Measurements from ENCODE around the gene TMTC2. TPM values are rescaled to one million over a fixed set of nuclear protein-coding genes. Genes with fewer than 3 reads are reported as not detected.

Gene TMTC2
- total RNA-seq, 1 donor from 2014 or later, result 3.4 TPM

- Histone ChIP-seq H3K9me3 (replicated peaks) (no peaks in the 10 kb centered on the region), H3K27me3 (ENCODE audit: low read depth) (no peaks in the 10 kb centered on the region), H3K4me3 (no peak overlapping the region), H3K36me3 (no peaks in the 10 kb centered on the region), H3K27ac (replicated peaks) (no peak overlapping the region), H3K4me1 (no peaks in the 10 kb centered on the region)
- no peak for DNase-seq
- intact Hi-C loops (cut with micrococcal nuclease), result no loop called here
- TF ChIP-seq CTCF (IDR thresholded peaks at IDR 0.05; ENCODE audit: borderline replicate concordance), result no peak
These were observed 354.3 kb downstream of the TMTC2 start for GRCh38 chr12:83040991-83041390.

- Histone ChIP-seq H3K4me3 (no peak overlapping the region), H3K27ac (replicated peaks) (no peak overlapping the region), H3K4me1 (no peaks in the 10 kb centered on the region), H3K27me3 (ENCODE audit: low read depth) (no peaks in the 10 kb centered on the region), H3K9me3 (replicated peaks) (no peaks in the 10 kb centered on the region), H3K36me3 (no peaks in the 10 kb centered on the region)
- intact Hi-C loops (cut with micrococcal nuclease), result no loop called here
- TF ChIP-seq CTCF (IDR thresholded peaks at IDR 0.05; ENCODE audit: borderline replicate concordance), result no peak
- no peak for DNase-seq
These were observed 355.9 kb downstream of the TMTC2 start for GRCh38 chr12:83042441-83043200.

- no peaks in the 10 kb centered on the region for H3K27me3 ChIP-seq (ENCODE audit: low read depth)
- intact Hi-C loops (cut with micrococcal nuclease), result no loop called here
- H3K27ac ChIP-seq (replicated peaks), result no peak overlapping the region
- no peaks in the 10 kb centered on the region for H3K9me3 ChIP-seq (replicated peaks)
- no peak overlapping the region for H3K4me3 ChIP-seq
- no peak for TF ChIP-seq CTCF (IDR thresholded peaks at IDR 0.05; ENCODE audit: borderline replicate concordance)
- DNase-seq, result no peak
- H3K4me1 ChIP-seq, result no peaks in the 10 kb centered on the region
- H3K36me3 ChIP-seq, result no peaks in the 10 kb centered on the region
These were observed 358.0 kb downstream of the TMTC2 start for GRCh38 chr12:83044736-83045135.

GRCh38 chr12:83046019-83046418 lies 359.3 kb downstream of the TMTC2 start:
- intact Hi-C loops (cut with micrococcal nuclease), result no loop called here
- no peaks in the 10 kb centered on the region for H3K27me3 ChIP-seq (ENCODE audit: low read depth)
- no peaks in the 10 kb centered on the region for H3K4me1 ChIP-seq
- H3K27ac ChIP-seq (replicated peaks), result no peak overlapping the region
- DNase-seq, result no peak
- H3K36me3 ChIP-seq, result no peaks in the 10 kb centered on the region
- no peak overlapping the region for H3K4me3 ChIP-seq
- no peaks in the 10 kb centered on the region for H3K9me3 ChIP-seq (replicated peaks)
- TF ChIP-seq CTCF (IDR thresholded peaks at IDR 0.05; ENCODE audit: borderline replicate concordance), result no peak

- no peaks in the 10 kb centered on the region for H3K27me3 ChIP-seq (ENCODE audit: low read depth)
- H3K27ac ChIP-seq (replicated peaks), result no peak overlapping the region
- H3K4me3 ChIP-seq, result no peak overlapping the region
- no peaks in the 10 kb centered on the region for H3K9me3 ChIP-seq (replicated peaks)
- H3K4me1 ChIP-seq, result no peaks in the 10 kb centered on the region
- TF ChIP-seq CTCF (IDR thresholded peaks at IDR 0.05; ENCODE audit: borderline replicate concordance), result no peak
- no peak for DNase-seq
- intact Hi-C loops (cut with micrococcal nuclease), result no loop called here
- peaks cover 6% of the 10 kb centered on the region for H3K36me3 ChIP-seq
These were observed 362.6 kb downstream of the TMTC2 start for GRCh38 chr12:83049306-83049705.

All from left ventricle myocardium inferior (tissue), 1 donor.